ENCODE results near the gene GALNT14.
"Not testable (repeated sequence)": the region's sequence is repeated elsewhere in the genome, so short reads cannot be mapped to it uniquely, and the experiment has no call there.

Gene GALNT14

GRCh38 chr2:31138037-31138962 lies at the start of gene GALNT14:
TSS of gene GALNT14 (minus strand) at chr2:31138440. CDS start at chr2:31138086, 354 bp downstream.
- DNase-seq, result no peak

- no peak for DNase-seq
Measured at GRCh38 chr2:31187166-31187565, 48.9 kb upstream of the GALNT14 start.

GRCh38 chr2:31183973-31184372 lies 45.7 kb upstream of the GALNT14 start:
- not testable (repeated sequence) for DNase-seq

- no peak for DNase-seq
Measured at GRCh38 chr2:31176742-31177141, 38.5 kb upstream of the GALNT14 start.

GRCh38 chr2:31171142-31171541 lies 32.9 kb upstream of the GALNT14 start:
- DNase-seq, result no peak

GRCh38 chr2:31170071-31170698 lies 31.9 kb upstream of the GALNT14 start:
- peak; percentile 18 for DNase-seq

- no peak for DNase-seq
Measured at GRCh38 chr2:31168291-31168690, 30.1 kb upstream of the GALNT14 start.

- DNase-seq, result no peak
Measured at GRCh38 chr2:31166925-31167324, 28.7 kb upstream of the GALNT14 start.

GRCh38 chr2:31163011-31163539 lies 24.8 kb upstream of the GALNT14 start:
- DNase-seq, result no peak

GRCh38 chr2:31161637-31162036 lies 23.4 kb upstream of the GALNT14 start:
- DNase-seq, result no peak

- DNase-seq, result no peak
Measured at GRCh38 chr2:31151501-31151900, 13.3 kb upstream of the GALNT14 start.

GRCh38 chr2:31150120-31150670 lies 12.0 kb upstream of the GALNT14 start:
- no peak for DNase-seq

GRCh38 chr2:31148514-31148913 lies 10.3 kb upstream of the GALNT14 start:
- DNase-seq, result no peak

GRCh38 chr2:31147645-31148044 lies 9.4 kb upstream of the GALNT14 start:
- no peak for DNase-seq

GRCh38 chr2:31142110-31142509 lies 3.9 kb upstream of the GALNT14 start:
- no peak for DNase-seq

GRCh38 chr2:31141443-31142085 lies 3.3 kb upstream of the GALNT14 start:
- no peak for DNase-seq

- DNase-seq, result no peak
Measured at GRCh38 chr2:31140151-31140550, 1.9 kb upstream of the GALNT14 start.

GRCh38 chr2:31139671-31140070 lies 1.4 kb upstream of the GALNT14 start:
- no peak for DNase-seq

- DNase-seq, result no peak
Measured at GRCh38 chr2:31137211-31138036, 816 bp downstream of the GALNT14 start.

- no peak for DNase-seq
Measured at GRCh38 chr2:31136732-31137131, 1.5 kb downstream of the GALNT14 start.

- DNase-seq, result no peak
Measured at GRCh38 chr2:31136000-31136399, 2.2 kb downstream of the GALNT14 start.

- DNase-seq, result no peak
Measured at GRCh38 chr2:31134480-31134879, 3.8 kb downstream of the GALNT14 start.
